ENCODE measurements around the gene CD300LF. TPM values are rescaled to one million over a fixed set of nuclear protein-coding genes. Genes with fewer than 3 reads are reported as not detected.
A peak's percentile ranks its signal among the peaks of the same experiment; 100 is the strongest.

CD300LF gene
- total and polyA plus RNA-seq, 9 of the 15 experiments (the other 6 are each of a cell fraction or from before 2014, with no cell fraction given) = not detected

- TF ChIP-seq E2F6 (IDR thresholded peaks at IDR 0.05; ENCODE audit: borderline replicate concordance in 1 of 2, extremely low read depth in 1 of 2, insufficient read depth in 1 of 2, insufficient read length in 1 of 2, low read depth in 1 of 2, low read length in 1 of 2, poor library complexity in 1 of 2, severe bottlenecking in 1 of 2) = peak in 1 of 2 experiments; percentile 27
- no peak for TF ChIP-seq NELFE (IDR thresholded peaks at IDR 0.05; ENCODE audit: insufficient read depth, insufficient read length)
- TF ChIP-seq FOXP4 (CRISPR knock-in tag; IDR thresholded peaks at IDR 0.05; ENCODE audit: borderline replicate concordance) = no peak
- no peak for TF ChIP-seq ZBTB26 (CRISPR knock-in tag; IDR thresholded peaks at IDR 0.05)
- TF ChIP-seq ZFPM2 (CRISPR knock-in tag; IDR thresholded peaks at IDR 0.05) = no peak
- TF ChIP-seq TEAD2 (tag; IDR thresholded peaks at IDR 0.05) = no peak
- no peak for TF ChIP-seq AFF1 (IDR thresholded peaks at IDR 0.05; ENCODE audit: low read depth in 1 of 2, partially characterized antibody in 2 of 2)
- no peak for TF ChIP-seq ZBTB43 (CRISPR knock-in tag; IDR thresholded peaks at IDR 0.05)
- no peak for TF ChIP-seq ZNF764 (CRISPR knock-in tag; IDR thresholded peaks at IDR 0.05; ENCODE audit: low read depth)
- TF ChIP-seq MYBL2 (IDR thresholded peaks at IDR 0.05; ENCODE audit: low read depth) = no peak
- TF ChIP-seq MYBL2 (CRISPR knock-in tag; IDR thresholded peaks at IDR 0.05; ENCODE audit: borderline replicate concordance) = no peak
- TF ChIP-seq POLR2A (conservative IDR thresholded peaks at IDR 0.05) = no peak
- TF ChIP-seq KDM4B (IDR thresholded peaks at IDR 0.05; ENCODE audit: borderline replicate concordance in 2 of 2, low read depth in 1 of 2) = 0 out of 4 replicates have a peak, but pooled peaks of 1 of the 2 experiments have one; percentile 27
- no peak for TF ChIP-seq RBFOX2 (IDR thresholded peaks at IDR 0.05; ENCODE audit: low read depth, low read length)
- peak; percentile 30 for TF ChIP-seq MEIS2 (IDR thresholded peaks at IDR 0.05; ENCODE audit: partially characterized antibody)
Measured at GRCh38 chr17:74749279-74750038, 36.7 kb upstream of the CD300LF start (continued).

Data from K562 (cell line).